ENCODE results near the gene SMIM15.

SMIM15 gene

GRCh38 chr5:61159070-61159469 is 3.2 kb downstream of the SMIM15 start:
- Histone ChIP-seq H3K4ac (ENCODE audit: low read depth in 1 of 2, low read length in 2 of 2) (no peak overlapping the region), H3K23ac (ENCODE audit: low read length in 2 of 2) (no peak overlapping the region), H2AFZ (ENCODE audit: low read depth, low read length) (no peak overlapping the region), H3K9ac (ENCODE audit: low read length) (no peak overlapping the region), H3K9me3 (ENCODE audit: control insufficient read depth, low read length) (no peaks in the 10 kb centered on the region), H3K4me3 (ENCODE audit: insufficient read depth in 1 of 2, low read depth in 1 of 2, low read length in 2 of 2) (no peak overlapping the region), H2BK12ac (ENCODE audit: low read length in 2 of 2) (no peak overlapping the region), H3K4me1 (ENCODE audit: control insufficient read depth, insufficient read depth, low read depth, low read length) (peaks cover 3% of the 10 kb centered on the region), H3K4me2 (ENCODE audit: low read length, poor library complexity, severe bottlenecking) (no peak overlapping the region), H3K36me3 (ENCODE audit: control insufficient read depth in 1 of 2, insufficient read depth in 2 of 2, low read depth in 1 of 2, low read length in 2 of 2) (peaks cover 0 to 42% of the 10 kb centered on the region in 2 experiments), H3K27ac (ENCODE audit: low read length, poor library complexity, severe bottlenecking) (no peak overlapping the region), H2BK15ac (ENCODE audit: low read depth, poor library complexity, severe bottlenecking) (no peak overlapping the region), H3K27me3 (ENCODE audit: control insufficient read depth in 1 of 2, insufficient read depth in 1 of 2, low read length in 2 of 2) (no peaks in the 10 kb centered on the region), H4K91ac (ENCODE audit: low read length) (no peak overlapping the region), H2AK5ac (ENCODE audit: low read length, severe bottlenecking) (no peak overlapping the region), H3K79me1 (replicated peaks; ENCODE audit: low read length, poor library complexity, severe bottlenecking) (peaks cover 3% of the 10 kb centered on the region), H3K14ac (ENCODE audit: low read length in 2 of 2) (no peak overlapping the region), H2BK5ac (ENCODE audit: low read depth, low read length, poor library complexity, severe bottlenecking) (no peak overlapping the region), H3K18ac (ENCODE audit: low read depth in 1 of 2, low read length in 2 of 2) (no peak overlapping the region), H2BK120ac (ENCODE audit: low read depth, low read length) (no peak overlapping the region), H4K8ac (ENCODE audit: low read length) (no peak overlapping the region)
- WGBS, result 100% methylated on average over 2 of the region's 3 CpGs
- no peak for DNase-seq

DNA sequence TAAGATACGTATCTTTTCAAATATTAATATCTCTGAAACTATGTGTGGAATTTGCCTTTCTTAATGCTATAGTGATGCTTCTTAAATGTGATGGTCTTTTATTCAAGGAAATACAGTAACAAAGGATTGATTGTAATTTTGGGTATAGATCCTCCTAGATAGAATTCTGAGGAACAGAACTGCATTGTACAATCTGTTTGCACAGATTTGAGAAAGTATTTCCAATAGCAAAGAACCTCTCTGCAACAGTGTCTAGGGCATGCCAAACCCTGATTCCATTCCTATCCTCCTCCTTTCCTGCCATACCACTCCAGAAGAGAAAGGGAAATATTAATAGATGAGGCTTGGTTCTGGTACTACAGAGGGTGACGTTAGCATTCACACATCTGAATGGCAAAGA is 10.4 kb downstream of the SMIM15 start:
- no peak overlapping the region for H3K23ac ChIP-seq (ENCODE audit: low read length in 2 of 2)
- no peaks in the 10 kb centered on the region for H3K9me3 ChIP-seq (ENCODE audit: control insufficient read depth, low read length)
- no peak overlapping the region for H3K4me3 ChIP-seq (ENCODE audit: insufficient read depth in 1 of 2, low read depth in 1 of 2, low read length in 2 of 2)
- H4K8ac ChIP-seq (ENCODE audit: low read length), result no peak overlapping the region
- WGBS, result 69% methylated on average over 1 of the region's 2 CpGs
- no peak overlapping the region for H2BK15ac ChIP-seq (ENCODE audit: low read depth, poor library complexity, severe bottlenecking)
- no peak for DNase-seq
- H4K91ac ChIP-seq (ENCODE audit: low read length), result no peak overlapping the region
- no peak overlapping the region for H3K4me2 ChIP-seq (ENCODE audit: low read length, poor library complexity, severe bottlenecking)
- H3K27ac ChIP-seq (ENCODE audit: low read length, poor library complexity, severe bottlenecking), result no peak overlapping the region
- no peak overlapping the region for H3K18ac ChIP-seq (ENCODE audit: low read depth in 1 of 2, low read length in 2 of 2)
- no peaks in the 10 kb centered on the region for H3K4me1 ChIP-seq (ENCODE audit: control insufficient read depth, insufficient read depth, low read depth, low read length)
- no peak overlapping the region for H3K14ac ChIP-seq (ENCODE audit: low read length in 2 of 2)
- H2BK12ac ChIP-seq (ENCODE audit: low read length in 2 of 2), result no peak overlapping the region
- H3K4ac ChIP-seq (ENCODE audit: low read depth in 1 of 2, low read length in 2 of 2), result no peak overlapping the region
- no peak overlapping the region for H2AK5ac ChIP-seq (ENCODE audit: low read length, severe bottlenecking)
- no peak overlapping the region for H2AFZ ChIP-seq (ENCODE audit: low read depth, low read length)
- no peak overlapping the region for H2BK120ac ChIP-seq (ENCODE audit: low read depth, low read length)
- no peaks in the 10 kb centered on the region for H3K27me3 ChIP-seq (ENCODE audit: control insufficient read depth in 1 of 2, insufficient read depth in 1 of 2, low read length in 2 of 2)
- no peaks in the 10 kb centered on the region for H3K79me1 ChIP-seq (replicated peaks; ENCODE audit: low read length, poor library complexity, severe bottlenecking)
- no peak overlapping the region for H2BK5ac ChIP-seq (ENCODE audit: low read depth, low read length, poor library complexity, severe bottlenecking)
- H3K9ac ChIP-seq (ENCODE audit: low read length), result no peak overlapping the region
- H3K36me3 ChIP-seq (ENCODE audit: control insufficient read depth in 1 of 2, insufficient read depth in 2 of 2, low read depth in 1 of 2, low read length in 2 of 2), result peaks cover 0 to 6% of the 10 kb centered on the region in 2 experiments

DNA sequence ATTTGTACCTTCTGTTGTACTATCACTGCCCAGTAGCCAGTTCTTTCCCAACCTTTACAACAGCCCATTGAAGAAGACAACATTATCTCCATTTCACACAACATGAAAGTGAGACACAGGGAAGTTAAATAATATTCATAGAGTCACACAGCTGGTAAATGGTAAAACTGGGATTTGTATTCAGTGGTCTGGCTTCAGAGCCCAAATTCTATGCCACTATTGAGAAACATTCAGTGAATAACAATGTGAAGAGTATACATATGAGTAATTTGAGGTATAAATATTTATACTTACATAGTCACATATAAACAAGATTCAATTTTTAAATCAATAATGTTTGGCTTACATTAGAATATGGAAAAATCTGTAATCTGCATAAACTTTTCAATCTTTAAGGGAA is 13.8 kb downstream of the SMIM15 start:
- no peak overlapping the region for H2BK120ac ChIP-seq (ENCODE audit: low read depth, low read length)
- H3K14ac ChIP-seq (ENCODE audit: low read length in 2 of 2), result no peak overlapping the region
- peaks cover 3% of the 10 kb centered on the region for H3K79me1 ChIP-seq (replicated peaks; ENCODE audit: low read length, poor library complexity, severe bottlenecking)
- H2BK5ac ChIP-seq (ENCODE audit: low read depth, low read length, poor library complexity, severe bottlenecking), result no peak overlapping the region
- H2BK15ac ChIP-seq (ENCODE audit: low read depth, poor library complexity, severe bottlenecking), result no peak overlapping the region
- no peak overlapping the region for H4K91ac ChIP-seq (ENCODE audit: low read length)
- no peak overlapping the region for H3K18ac ChIP-seq (ENCODE audit: low read depth in 1 of 2, low read length in 2 of 2)
- peak; percentile 21 for DNase-seq
- H3K27me3 ChIP-seq (ENCODE audit: control insufficient read depth in 1 of 2, insufficient read depth in 1 of 2, low read length in 2 of 2), result no peaks in the 10 kb centered on the region
- no peak overlapping the region for H3K4me2 ChIP-seq (ENCODE audit: low read length, poor library complexity, severe bottlenecking)
- H3K23ac ChIP-seq (ENCODE audit: low read length in 2 of 2), result no peak overlapping the region
- no peak overlapping the region for H4K8ac ChIP-seq (ENCODE audit: low read length)
- H3K27ac ChIP-seq (ENCODE audit: low read length, poor library complexity, severe bottlenecking), result no peak overlapping the region
- no peak overlapping the region for H2AK5ac ChIP-seq (ENCODE audit: low read length, severe bottlenecking)
- no peak overlapping the region for H3K9ac ChIP-seq (ENCODE audit: low read length)
- H3K4me3 ChIP-seq (ENCODE audit: insufficient read depth in 1 of 2, low read depth in 1 of 2, low read length in 2 of 2), result no peak overlapping the region
- no peaks in the 10 kb centered on the region for H3K36me3 ChIP-seq (ENCODE audit: control insufficient read depth in 1 of 2, insufficient read depth in 2 of 2, low read depth in 1 of 2, low read length in 2 of 2)
- no peak overlapping the region for H2AFZ ChIP-seq (ENCODE audit: low read depth, low read length)
- no peaks in the 10 kb centered on the region for H3K9me3 ChIP-seq (ENCODE audit: control insufficient read depth, low read length)
- no peak overlapping the region for H3K4ac ChIP-seq (ENCODE audit: low read depth in 1 of 2, low read length in 2 of 2)
- H3K4me1 ChIP-seq (ENCODE audit: control insufficient read depth, insufficient read depth, low read depth, low read length), result no peaks in the 10 kb centered on the region
- no peak overlapping the region for H2BK12ac ChIP-seq (ENCODE audit: low read length in 2 of 2)

DNA sequence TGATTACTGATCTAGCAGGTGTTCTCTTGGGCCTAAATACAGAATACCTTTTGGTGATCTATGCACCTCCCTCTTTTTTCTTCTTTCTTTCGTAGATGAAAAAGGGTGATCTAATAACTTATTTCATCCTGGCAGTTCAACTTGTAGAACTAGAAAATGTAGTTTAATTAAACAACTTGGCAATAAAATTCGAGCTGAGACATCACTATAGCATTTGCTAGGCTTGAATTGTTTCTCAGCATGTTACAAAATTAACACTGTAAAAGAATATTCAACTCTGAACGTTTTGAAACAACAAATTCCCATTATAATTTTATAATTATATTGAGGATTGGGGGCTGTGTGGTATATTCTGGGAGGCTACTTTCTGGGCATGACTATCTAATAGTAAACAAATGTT is 19.5 kb downstream of the SMIM15 start:
- Histone ChIP-seq H2BK120ac (ENCODE audit: low read depth, low read length) (no peak overlapping the region), H3K14ac (ENCODE audit: low read length in 2 of 2) (no peak overlapping the region), H3K27ac (ENCODE audit: low read length, poor library complexity, severe bottlenecking) (no peak overlapping the region), H2BK12ac (ENCODE audit: low read length in 2 of 2) (no peak overlapping the region), H3K9ac (ENCODE audit: low read length) (no peak overlapping the region), H2AFZ (ENCODE audit: low read depth, low read length) (no peak overlapping the region), H3K23ac (ENCODE audit: low read length in 2 of 2) (no peak overlapping the region), H3K18ac (ENCODE audit: low read depth in 1 of 2, low read length in 2 of 2) (no peak overlapping the region), H3K4me1 (ENCODE audit: control insufficient read depth, insufficient read depth, low read depth, low read length) (no peaks in the 10 kb centered on the region), H3K4me3 (ENCODE audit: insufficient read depth in 1 of 2, low read depth in 1 of 2, low read length in 2 of 2) (no peak overlapping the region), H3K9me3 (ENCODE audit: control insufficient read depth, low read length) (no peaks in the 10 kb centered on the region), H3K27me3 (ENCODE audit: control insufficient read depth in 1 of 2, insufficient read depth in 1 of 2, low read length in 2 of 2) (no peaks in the 10 kb centered on the region), H2AK5ac (ENCODE audit: low read length, severe bottlenecking) (no peak overlapping the region), H3K79me1 (replicated peaks; ENCODE audit: low read length, poor library complexity, severe bottlenecking) (peaks cover 5% of the 10 kb centered on the region), H3K36me3 (ENCODE audit: control insufficient read depth in 1 of 2, insufficient read depth in 2 of 2, low read depth in 1 of 2, low read length in 2 of 2) (no peaks in the 10 kb centered on the region), H3K4me2 (ENCODE audit: low read length, poor library complexity, severe bottlenecking) (no peak overlapping the region), H4K8ac (ENCODE audit: low read length) (no peak overlapping the region), H4K91ac (ENCODE audit: low read length) (no peak overlapping the region), H3K4ac (ENCODE audit: low read depth in 1 of 2, low read length in 2 of 2) (no peak overlapping the region), H2BK15ac (ENCODE audit: low read depth, poor library complexity, severe bottlenecking) (no peak overlapping the region), H2BK5ac (ENCODE audit: low read depth, low read length, poor library complexity, severe bottlenecking) (no peak overlapping the region)
- WGBS, result no CpG with 5 or more reads among the region's 3 CpGs
- no peak for DNase-seq
